SU-DHL-6 (cell line): ENCODE results near the gene REXO5.

Experiments
- EZH2phosphoT487 ChIP-seq: fragments of 200-600 bp; sonication (generic), shearing (Covaris generic); conservative IDR thresholded peaks from 2 replicates; pipeline ENCODE4 v1.6.1; 2018; ENCODE audit warnings: mild to moderate bottlenecking, antibody characterized with exemption, low read length, moderate library complexity, mixed read lengths
- TF ChIP-seq, protein P1 (sequence below): fragments of 200-600 bp; sonication (generic); IDR thresholded peaks from one replicate; pipeline ENCODE4 v1.5.1; 2017; ENCODE audit warnings: antibody characterized with exemption, mild to moderate bottlenecking, low read length, moderate library complexity; ENCODE audit not compliant: insufficient read depth, poor library complexity, severe bottlenecking

DNA sequence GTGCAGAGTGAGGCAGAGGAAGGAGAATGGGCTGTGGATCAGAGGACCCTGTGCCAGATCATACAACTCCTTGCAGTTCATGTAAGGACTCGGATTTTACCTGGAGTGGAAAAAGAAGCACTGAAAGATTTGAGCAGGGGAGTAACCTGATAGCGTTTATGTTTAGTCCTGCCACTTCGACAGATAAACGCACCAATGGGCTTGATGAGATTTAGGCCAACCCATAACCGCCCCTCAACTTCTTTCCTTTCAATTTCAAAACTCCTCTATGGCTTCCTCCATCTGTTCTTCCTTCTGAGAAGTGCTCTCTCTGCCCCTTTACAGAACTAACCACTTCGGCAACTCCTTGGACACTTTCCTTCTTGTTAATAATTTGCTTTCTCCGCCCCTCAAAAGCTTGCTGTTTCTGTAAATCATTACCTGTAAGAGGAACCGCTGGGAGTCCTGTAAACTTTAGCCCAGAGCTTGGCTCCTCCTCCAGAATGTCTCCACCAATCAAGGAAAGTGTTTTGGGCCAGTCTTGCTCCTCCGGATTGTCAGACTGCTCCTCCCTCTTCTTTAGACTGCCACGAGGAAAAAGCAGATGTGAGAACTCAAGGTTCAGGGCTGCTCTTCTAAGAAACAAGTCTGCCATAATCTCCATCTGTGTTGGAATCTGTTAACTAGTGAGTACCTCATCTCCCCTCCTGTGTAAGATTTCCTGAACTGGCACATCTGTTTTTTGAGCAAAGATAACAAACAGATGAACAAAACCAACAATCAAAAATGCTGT lies 42.7 kb upstream of the REXO5 start, which contains the start of gene ACSM3:
- TF ChIP-seq, protein P1, sequence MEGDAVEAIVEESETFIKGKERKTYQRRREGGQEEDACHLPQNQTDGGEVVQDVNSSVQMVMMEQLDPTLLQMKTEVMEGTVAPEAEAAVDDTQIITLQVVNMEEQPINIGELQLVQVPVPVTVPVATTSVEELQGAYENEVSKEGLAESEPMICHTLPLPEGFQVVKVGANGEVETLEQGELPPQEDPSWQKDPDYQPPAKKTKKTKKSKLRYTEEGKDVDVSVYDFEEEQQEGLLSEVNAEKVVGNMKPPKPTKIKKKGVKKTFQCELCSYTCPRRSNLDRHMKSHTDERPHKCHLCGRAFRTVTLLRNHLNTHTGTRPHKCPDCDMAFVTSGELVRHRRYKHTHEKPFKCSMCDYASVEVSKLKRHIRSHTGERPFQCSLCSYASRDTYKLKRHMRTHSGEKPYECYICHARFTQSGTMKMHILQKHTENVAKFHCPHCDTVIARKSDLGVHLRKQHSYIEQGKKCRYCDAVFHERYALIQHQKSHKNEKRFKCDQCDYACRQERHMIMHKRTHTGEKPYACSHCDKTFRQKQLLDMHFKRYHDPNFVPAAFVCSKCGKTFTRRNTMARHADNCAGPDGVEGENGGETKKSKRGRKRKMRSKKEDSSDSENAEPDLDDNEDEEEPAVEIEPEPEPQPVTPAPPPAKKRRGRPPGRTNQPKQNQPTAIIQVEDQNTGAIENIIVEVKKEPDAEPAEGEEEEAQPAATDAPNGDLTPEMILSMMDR: no peak
- TF ChIP-seq EZH2phosphoT487: no peak
